PFSK-1 (cell line): Measurements from ENCODE around the gene KCNMB2.

ENCODE experiments used
- FOXP2 ChIP-seq: optimal IDR thresholded peaks from 2 replicates; pipeline ENCODE3; 2011; ENCODE audit warnings: borderline replicate concordance, control low read depth, inconsistent platforms; ENCODE audit not compliant: insufficient read depth; ENCODE audit errors: extremely low read length, extremely low read depth
- POLR2AphosphoS5 ChIP-seq: IDR thresholded peaks from 2 replicates; pipeline ENCODE4 v1.6.1; 2012; ENCODE audit warnings: low read depth, mild to moderate bottlenecking, control low read depth, low read length, moderate library complexity
- SIN3A ChIP-seq: IDR thresholded peaks from 2 replicates; pipeline ENCODE4 v1.6.1; 2012; ENCODE audit warnings: mild to moderate bottlenecking, low read length, moderate library complexity, borderline replicate concordance; ENCODE audit not compliant: insufficient read depth
- TAF1 ChIP-seq: IDR thresholded peaks from 2 replicates; pipeline ENCODE4 v1.6.1; 2012; ENCODE audit warnings: low read length, control low read depth, borderline replicate concordance; ENCODE audit not compliant: insufficient read depth
- TF ChIP-seq, protein P1 (sequence below), 2 experiments: IDR thresholded peaks; 2 replicates each; pipeline versions ENCODE4 v1.6.1 to v1.8.0; 2011 to 2012; ENCODE audit warnings: low read depth in 2 of 2, low read length in 2 of 2, control low read depth in 1 of 2, inconsistent platforms in 1 of 2, mild to moderate bottlenecking in 1 of 2, moderate library complexity in 1 of 2; ENCODE audit not compliant: insufficient read depth in 1 of 2

The KCNMB2 gene

DNA sequence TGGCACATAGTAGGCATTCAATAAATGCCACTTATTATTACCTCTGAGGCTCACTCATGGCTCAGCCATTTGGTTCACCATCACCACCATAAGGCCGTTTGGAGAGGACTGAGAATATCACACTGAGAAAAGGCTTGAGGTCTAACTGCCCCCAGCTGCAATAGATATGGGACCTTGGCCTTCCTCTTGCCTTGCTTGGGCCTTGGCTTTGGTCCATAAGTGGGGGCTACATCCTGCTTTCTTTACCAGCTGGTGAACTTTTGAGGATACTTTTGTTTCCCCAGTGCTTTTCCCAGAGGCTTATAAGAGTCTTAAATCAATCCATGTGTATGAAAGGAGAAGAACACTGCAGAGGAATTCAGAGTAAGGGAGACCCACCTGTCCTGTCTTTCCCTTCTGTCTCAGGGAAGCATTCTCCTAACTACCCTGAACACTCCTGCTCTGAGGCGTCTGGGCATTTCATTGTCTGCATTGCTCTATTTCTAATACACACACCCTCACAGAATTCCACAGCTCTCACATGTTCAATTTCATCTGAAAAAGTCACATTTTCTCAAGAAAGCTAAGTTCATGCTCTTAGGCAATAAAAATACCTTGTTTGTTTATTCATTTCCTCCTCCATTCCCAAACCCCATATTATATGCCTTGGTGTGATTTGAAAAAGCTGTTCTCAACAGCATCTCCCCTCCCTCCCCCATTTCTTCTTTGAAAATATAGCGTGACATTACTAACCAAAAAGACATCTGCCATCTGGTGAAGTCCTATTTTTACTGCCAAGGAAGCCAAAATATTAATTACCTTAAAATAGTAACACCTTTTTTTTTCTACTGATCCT lies 22.5 kb upstream of the KCNMB2 start:
- TF ChIP-seq, protein P1, sequence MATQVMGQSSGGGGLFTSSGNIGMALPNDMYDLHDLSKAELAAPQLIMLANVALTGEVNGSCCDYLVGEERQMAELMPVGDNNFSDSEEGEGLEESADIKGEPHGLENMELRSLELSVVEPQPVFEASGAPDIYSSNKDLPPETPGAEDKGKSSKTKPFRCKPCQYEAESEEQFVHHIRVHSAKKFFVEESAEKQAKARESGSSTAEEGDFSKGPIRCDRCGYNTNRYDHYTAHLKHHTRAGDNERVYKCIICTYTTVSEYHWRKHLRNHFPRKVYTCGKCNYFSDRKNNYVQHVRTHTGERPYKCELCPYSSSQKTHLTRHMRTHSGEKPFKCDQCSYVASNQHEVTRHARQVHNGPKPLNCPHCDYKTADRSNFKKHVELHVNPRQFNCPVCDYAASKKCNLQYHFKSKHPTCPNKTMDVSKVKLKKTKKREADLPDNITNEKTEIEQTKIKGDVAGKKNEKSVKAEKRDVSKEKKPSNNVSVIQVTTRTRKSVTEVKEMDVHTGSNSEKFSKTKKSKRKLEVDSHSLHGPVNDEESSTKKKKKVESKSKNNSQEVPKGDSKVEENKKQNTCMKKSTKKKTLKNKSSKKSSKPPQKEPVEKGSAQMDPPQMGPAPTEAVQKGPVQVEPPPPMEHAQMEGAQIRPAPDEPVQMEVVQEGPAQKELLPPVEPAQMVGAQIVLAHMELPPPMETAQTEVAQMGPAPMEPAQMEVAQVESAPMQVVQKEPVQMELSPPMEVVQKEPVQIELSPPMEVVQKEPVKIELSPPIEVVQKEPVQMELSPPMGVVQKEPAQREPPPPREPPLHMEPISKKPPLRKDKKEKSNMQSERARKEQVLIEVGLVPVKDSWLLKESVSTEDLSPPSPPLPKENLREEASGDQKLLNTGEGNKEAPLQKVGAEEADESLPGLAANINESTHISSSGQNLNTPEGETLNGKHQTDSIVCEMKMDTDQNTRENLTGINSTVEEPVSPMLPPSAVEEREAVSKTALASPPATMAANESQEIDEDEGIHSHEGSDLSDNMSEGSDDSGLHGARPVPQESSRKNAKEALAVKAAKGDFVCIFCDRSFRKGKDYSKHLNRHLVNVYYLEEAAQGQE (IDR thresholded peaks at IDR 0.05; ENCODE audit: insufficient read depth in 1 of 2, low read depth in 2 of 2, low read length in 2 of 2): no peak
- no peak for TF ChIP-seq TAF1
- TF ChIP-seq SIN3A: no peak
- no peak for TF ChIP-seq FOXP2
- TF ChIP-seq POLR2AphosphoS5: no peak

DNA sequence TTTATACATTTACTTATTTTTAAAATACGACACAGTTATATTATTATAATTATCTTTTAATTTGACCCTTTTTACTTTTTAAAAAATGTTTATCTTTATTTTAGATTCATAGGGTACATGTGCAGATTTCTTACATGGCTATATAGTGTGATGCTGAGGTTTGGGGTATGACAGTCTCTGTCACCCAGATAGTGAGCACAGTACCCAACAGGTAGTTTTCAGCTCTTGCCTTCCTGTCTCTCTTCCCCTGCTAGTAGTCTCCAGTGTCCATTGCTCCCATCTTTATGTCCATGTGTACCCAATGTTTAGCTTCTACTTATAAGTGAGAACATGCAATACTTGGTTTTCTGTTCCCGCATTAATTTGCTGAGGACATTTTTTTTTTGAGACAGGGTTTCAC lies 21.8 kb upstream of the KCNMB2 start:
- TF ChIP-seq FOXP2 (no peak), TAF1 (no peak), SIN3A (no peak), POLR2AphosphoS5 (no peak)
- TF ChIP-seq, protein P1 (IDR thresholded peaks at IDR 0.05; ENCODE audit: insufficient read depth in 1 of 2, low read depth in 2 of 2, low read length in 2 of 2): no peak

DNA sequence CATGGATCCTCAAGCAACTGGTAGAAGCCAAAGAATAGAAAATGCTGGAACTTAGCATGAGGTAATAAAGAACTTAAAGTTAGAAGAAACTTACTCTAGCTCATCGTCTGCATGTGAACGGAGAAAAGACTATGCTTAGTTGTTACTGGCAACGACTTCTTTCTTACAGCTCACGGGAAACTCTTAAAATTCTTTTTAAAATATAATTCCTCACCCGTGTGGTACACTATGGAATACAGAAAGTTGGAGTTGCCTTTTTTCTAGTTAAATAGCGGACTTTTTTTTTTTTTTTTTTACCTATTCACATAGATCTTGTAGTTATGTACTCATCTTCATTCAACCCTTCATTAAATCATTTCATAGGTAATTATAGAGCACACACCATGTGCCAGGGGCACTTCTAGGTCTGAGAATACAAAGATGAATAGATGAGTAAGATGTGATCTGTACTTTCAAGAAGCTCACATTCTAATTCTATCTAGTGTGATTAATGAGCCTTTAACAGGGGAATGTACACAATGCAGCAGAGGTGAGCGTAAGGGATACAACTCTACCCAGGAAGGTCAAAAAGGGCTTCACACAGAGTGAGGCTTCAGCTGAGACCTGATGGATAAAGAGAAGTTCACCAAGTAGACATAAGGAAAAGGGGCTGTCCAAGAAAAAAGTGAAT lies 18.4 kb upstream of the KCNMB2 start:
- TF ChIP-seq, protein P1 (IDR thresholded peaks at IDR 0.05; ENCODE audit: insufficient read depth in 1 of 2, low read depth in 2 of 2, low read length in 2 of 2): no peak
- TF ChIP-seq SIN3A: no peak
- TF ChIP-seq TAF1: no peak
- TF ChIP-seq FOXP2: no peak
- TF ChIP-seq POLR2AphosphoS5: no peak

DNA sequence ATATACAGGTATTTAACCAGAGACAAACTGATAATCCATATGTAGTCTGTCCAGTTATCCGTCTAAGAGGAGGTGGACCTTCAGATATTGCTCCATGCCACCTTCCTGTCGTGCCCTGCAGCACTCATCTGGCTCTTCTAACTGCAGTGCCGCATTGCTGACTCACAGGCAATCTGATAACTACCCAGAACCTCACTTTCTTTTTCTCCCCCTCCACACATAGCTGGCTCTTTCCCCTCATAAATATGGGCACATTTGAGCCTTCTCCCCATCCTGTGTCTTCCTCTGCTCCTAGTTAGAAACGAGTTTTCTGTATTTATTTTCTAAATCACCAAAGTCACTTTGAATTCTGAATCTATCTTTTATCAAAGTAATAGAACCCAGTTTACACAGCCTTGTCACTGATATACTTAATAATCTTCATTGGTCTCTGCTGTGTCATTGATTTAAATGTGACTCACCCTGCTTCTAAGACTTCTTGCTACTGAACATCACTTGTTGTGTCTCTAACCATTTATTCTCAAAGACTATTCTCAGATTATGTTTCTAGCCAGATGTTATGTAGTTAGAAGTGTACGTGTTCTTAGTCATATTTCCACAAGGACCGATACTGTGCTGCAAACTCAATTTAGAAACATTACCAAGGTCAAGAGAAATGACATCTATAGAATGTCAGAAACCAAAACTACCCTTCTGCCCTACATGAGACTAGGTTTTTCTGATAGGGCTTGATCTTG lies 17.4 kb upstream of the KCNMB2 start:
- TF ChIP-seq SIN3A: no peak
- no peak for TF ChIP-seq TAF1

DNA sequence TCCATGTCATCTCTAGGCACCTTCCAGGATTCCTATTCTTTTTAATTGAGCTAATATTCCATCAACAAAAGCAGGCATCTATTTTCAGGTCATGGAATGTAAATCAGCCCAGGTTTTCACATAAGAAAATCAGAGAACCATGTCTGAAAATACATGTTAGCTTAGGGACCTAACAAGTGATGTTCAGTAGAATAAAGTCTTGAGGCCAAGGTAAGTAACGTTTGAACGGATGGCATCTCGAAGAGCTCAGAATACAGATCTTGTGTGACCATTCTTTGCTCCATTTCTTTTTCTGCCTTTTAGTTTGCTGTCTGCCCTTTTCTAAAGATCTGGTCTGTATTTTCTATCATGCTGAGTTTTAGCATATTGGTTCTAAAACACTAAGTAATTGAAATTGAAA lies 16.5 kb upstream of the KCNMB2 start:
- no peak for TF ChIP-seq FOXP2
- TF ChIP-seq TAF1: no peak
- TF ChIP-seq SIN3A: no peak
- TF ChIP-seq, protein P1 (IDR thresholded peaks at IDR 0.05; ENCODE audit: insufficient read depth in 1 of 2, low read depth in 2 of 2, low read length in 2 of 2): no peak
- TF ChIP-seq POLR2AphosphoS5: no peak
